COLO668 (cell line): ENCODE measurements around the gene OPN1MW3.
"Not testable (repeated sequence)": the region's sequence is repeated elsewhere in the genome, so short reads cannot be mapped to it uniquely, and the experiment has no call there.

Source experiments
- DNase-seq: peaks from one replicate; lab custom pipeline; 2025; ENCODE audit not compliant: unreplicated experiment; lab: John Stamatoyannopoulos, UW

OPN1MW3 gene

DNA sequence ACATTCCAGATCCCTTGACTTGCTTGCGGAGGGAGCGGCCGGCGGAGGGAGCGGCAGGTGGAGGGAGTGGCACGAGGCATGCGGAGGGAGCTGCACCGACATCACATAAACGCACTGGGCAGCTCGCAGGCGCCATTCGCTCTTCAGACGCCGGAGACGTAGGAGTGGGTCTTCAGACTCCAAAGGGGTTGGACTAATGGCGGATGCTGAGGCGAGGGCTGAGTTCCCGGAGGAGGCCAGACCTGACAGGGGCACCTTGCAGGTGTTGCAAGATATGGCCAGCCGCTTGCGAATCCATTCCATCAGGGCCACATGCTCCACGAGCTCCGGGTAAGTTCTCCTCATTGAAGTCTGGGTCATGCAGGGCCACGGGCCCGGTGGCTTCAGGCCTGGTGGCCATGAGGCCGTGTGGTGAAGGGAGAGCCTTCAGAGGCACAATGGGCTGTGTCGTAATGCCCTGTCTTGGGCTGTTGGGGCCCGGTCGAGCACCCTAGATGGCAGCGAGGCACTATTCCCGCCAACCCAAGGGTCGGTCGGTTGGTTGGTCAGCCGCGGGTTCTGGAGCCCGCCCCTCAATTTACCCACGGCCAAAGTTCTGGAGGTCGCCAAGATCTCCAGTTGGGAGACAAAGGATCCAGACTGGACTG lies 38.4 kb downstream of the OPN1MW3 start, which contains the start of gene TKTL1:
Gene TKTL1, plus strand, starts transcription at position 132 of the 647 bp plus-strand sequence. Its CDS starts 65 bp downstream, at position 197.
- DNase-seq, result no peak

DNA sequence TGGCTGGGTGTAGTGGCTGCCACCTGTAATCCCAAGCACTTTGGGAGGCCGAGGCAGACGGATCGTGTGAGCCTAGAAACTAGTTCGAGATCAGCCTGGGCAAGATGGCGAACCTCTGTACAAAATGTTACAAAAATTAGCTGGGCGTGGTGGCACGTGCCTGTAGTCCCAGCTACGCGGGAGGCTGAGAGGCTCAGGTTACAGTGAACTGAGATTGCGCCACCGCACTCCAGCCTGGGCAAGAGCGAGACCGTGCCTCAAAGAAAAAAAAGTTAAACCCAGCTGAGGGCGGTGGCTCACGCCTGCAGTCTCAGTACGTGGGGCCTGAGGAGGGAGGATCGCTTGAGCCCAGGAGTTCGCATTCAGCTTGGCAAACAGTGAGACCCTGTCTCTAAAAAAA lies 39.3 kb downstream of the OPN1MW3 start:
- DNase-seq, result no peak

DNA sequence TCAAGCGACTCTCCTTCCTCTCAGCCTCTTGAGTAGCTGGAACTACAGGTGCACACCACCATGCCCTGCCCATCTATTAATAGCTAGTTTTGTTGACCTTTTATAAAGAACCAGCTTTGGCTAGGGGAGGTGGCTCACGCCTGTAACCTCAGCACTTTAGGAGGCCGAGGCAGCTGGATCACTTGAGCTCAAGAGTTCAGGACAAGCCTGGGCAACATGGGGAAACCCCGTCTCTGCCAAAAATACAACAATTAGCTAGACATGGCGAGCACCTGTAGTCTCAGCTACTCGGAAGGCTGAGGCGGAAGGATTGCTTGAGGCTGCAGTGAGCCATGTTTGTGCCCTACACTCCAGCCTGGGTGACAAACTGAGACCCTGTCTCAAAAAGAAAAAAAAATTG lies 40.9 kb downstream of the OPN1MW3 start:
- peak; percentile 30 for DNase-seq

DNA sequence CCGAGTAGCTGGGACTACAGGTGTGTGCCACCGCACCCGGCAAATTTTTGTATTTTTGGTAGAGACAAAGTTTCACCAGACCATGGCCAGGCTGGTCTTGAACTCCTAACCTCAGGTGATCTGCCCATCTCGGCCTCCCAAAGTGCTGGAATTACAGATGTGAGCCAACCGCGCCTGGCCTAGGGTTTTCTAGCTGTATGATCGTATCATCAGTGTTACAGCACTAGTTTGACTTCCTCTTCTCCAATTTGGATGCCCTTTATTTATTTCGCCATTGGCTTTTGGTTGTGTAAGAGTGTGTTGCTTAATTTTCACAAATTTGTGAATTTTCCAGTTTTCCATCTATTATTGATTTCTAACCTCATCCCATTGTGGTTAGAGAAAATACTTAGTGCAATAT lies 43.4 kb downstream of the OPN1MW3 start:
- DNase-seq, result no peak

- not testable (repeated sequence) for DNase-seq
Observed at GRCh38 chrX:154302998-154303397, 45.6 kb downstream of the OPN1MW3 start.

DNA sequence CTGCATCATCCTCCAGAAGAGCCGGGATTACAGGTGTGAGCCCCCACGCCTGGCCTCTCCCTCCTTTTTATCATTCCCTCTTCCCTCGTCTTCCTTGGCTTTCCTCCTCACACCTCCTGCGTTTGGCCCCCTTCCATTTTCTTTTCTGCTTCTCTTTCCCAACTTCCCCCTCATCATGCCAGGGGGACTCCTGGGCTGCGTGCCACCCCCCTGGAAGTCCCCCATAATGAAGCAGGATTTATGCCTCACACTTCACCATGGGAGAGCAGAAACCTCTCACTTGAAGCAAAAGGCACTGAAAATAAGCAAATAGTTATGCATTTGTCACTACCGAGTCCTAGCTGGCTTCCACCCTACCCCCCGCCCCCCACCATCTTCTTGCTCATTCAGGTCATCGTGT lies 46.1 kb downstream of the OPN1MW3 start:
- DNase-seq, result no peak

GRCh38 chrX:154304846-154305245 lies 47.5 kb downstream of the OPN1MW3 start:
- no peak for DNase-seq

GRCh38 chrX:154305541-154306205 lies 48.3 kb downstream of the OPN1MW3 start:
- no peak for DNase-seq

- DNase-seq, result no peak
Observed at GRCh38 chrX:154307202-154307601, 49.8 kb downstream of the OPN1MW3 start.

GRCh38 chrX:154308108-154308946 lies 50.9 kb downstream of the OPN1MW3 start:
- peak; percentile 51 for DNase-seq

DNA sequence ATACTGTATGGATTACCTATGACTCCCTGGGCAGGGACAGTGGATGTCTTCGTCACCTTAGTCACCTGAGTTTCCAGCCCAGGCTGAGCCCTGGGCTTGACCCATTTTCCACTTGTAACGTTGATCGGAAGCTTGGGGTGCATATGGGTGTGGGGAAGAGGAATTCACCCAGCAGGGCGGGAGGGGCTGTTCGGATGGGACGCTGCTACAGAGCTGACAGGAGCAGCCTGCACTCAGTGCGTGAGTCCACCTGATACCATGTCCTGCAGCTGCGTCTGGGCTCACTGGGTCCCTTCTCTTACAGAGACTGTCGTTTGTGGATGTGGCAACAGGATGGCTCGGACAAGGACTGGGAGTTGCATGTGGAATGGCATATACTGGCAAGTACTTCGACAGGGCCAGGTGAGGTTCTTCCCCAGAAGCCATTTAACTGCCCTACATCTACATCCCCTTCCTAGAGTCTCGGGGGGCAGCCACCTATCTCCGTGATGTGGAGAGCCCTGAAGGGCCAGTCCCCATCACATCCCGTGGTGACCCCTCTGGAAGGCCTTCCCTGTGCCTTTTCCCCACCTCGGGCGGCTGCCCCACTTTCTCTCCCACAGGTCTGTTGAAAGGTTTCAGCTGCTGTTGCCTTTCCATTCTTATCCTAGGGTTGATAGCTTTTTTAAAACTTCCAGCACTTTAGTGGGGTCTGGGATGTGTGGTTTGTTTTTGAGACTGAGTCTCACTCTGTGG lies 51.8 kb downstream of the OPN1MW3 start:
- no peak for DNase-seq

- no peak for DNase-seq
Observed at GRCh38 chrX:154310616-154311536, 53.5 kb downstream of the OPN1MW3 start.

GRCh38 chrX:154312116-154312515 lies 54.7 kb downstream of the OPN1MW3 start:
- DNase-seq, result no peak

DNA sequence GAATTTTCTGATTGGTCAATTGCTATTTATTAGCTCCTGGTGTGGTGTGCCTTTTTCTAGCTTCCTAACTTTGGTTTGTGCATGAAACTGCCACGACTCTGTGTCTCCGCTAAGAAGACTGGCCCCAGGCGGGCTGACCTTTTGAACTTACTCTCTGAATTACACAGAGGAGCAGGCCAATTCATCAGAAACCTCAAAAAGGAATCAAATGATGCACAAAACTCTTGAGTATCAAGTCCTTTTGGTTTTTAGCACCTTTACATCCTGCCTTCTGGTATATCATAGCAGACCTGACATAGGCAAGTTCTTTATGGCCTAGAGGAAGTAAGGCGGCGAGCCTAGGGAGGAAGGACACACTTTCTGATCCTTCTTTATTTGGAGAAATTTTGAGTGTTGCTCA lies 55.8 kb downstream of the OPN1MW3 start:
- no peak for DNase-seq

GRCh38 chrX:154315416-154315815 lies 58.0 kb downstream of the OPN1MW3 start:
- no peak for DNase-seq

DNA sequence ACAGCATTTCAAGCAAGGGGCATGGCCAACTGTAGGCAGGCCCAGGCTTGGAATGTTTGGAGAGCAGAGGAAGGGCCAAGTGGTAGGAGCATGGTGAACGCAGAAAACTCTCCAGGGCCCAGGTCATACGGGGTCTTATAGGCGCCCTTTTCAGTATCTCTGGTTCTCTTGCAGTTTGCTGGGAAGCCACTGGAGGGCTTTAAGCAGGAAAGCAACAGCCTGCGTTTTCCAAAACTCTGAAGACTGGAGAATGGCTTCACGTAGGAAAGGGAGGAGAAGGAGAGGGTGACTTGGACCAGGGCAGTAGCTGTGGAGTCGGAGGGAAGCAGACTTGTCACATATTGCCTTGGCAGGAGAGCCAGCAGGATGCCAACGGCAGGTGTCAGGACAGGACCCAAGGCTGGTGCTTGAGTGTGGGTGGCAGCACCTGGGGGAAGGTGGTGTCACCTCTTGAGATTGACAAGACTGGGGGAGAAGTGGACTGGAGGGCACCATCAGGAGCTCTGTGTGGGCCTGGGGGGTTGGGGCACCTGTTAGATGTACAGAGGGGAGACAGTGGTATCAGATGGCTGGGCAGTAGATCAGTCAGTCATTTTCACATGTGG lies 60.1 kb downstream of the OPN1MW3 start:
- peak; percentile 22 for DNase-seq

DNA sequence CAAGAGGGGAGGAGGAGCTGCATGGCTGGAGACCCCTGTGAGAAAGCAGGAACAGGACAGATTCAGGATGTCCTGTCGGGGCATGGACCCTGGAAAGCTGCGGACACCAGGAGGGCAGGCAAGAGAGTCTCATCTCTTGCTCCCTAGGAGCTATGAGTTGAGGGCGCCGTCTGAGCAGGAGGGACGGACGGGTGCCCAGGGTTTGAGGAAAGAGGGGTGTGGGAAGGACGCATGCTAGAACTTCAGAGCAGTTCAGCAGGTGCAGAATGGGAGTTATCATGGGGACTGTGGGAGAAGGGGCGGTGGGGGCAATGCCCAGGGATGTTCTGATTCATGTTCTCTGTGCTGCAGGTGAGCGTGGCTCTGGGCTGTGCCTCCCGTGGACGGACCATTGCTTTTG lies 63.0 kb downstream of the OPN1MW3 start:
- DNase-seq, result no peak
